ENCODE data around the gene CTSH. TPM values are rescaled to one million over a fixed set of nuclear protein-coding genes. Genes with fewer than 3 reads are reported as not detected.

The CTSH gene
- total and polyA plus RNA-seq, 2 of the 13 experiments (the other 11 are each of a cell fraction or from before 2014, with no cell fraction given): 265 to 653 TPM

- Histone ChIP-seq H3K27me3 (ENCODE audit: control insufficient read depth in 1 of 2, insufficient read depth in 2 of 2, low read length in 2 of 2) (no peaks in the 10 kb centered on the region; a peak in 2 of 5 replicates), H2AFZ (ENCODE audit: low read length) (no peak overlapping the region), H3K4me2 (ENCODE audit: low read depth, low read length) (peak overlapping the region; percentile 96), H3K4me3 (replicated peaks in 1 of 3; ENCODE audit: insufficient read depth in 1 of 3, low read depth in 2 of 3, low read length in 3 of 3) (no peak overlapping the region), H3K4me1 (ENCODE audit: insufficient read depth, low read length) (peaks cover 40% of the 10 kb centered on the region), H4K20me1 (ENCODE audit: insufficient read depth, low read length) (no peaks in the 10 kb centered on the region), H3K9me3 (ENCODE audit: low read length) (no peaks in the 10 kb centered on the region), H3K27ac (ENCODE audit: extremely low read length, insufficient read depth, low read length) (peak overlapping the region; percentile 33), H3K36me3 (replicated peaks in 1 of 2; ENCODE audit: control insufficient read depth in 1 of 2, insufficient read depth in 2 of 2, low read length in 2 of 2) (peaks cover 0 to 7% of the 10 kb centered on the region in 2 experiments; a peak in 1 of 5 replicates), H3K9ac (ENCODE audit: insufficient read depth, low read depth, low read length) (0 out of 2 replicates have a peak overlapping the region, but pooled peaks have one; percentile 87), H3K79me2 (ENCODE audit: insufficient read depth, low read length) (peaks cover 27% of the 10 kb centered on the region)
- no peak for ATAC-seq
- intact Hi-C loops (cut with micrococcal nuclease; ENCODE audit: unreplicated experiment): loop anchor here (10.0 kb wide), 1 partner anchor 52 kb away; no protein-coding TSS in a partner anchor
- BruUV-seq (replicated peaks): no TSS peak
- in situ Hi-C loops (cut with HindIII; ENCODE audit: extremely low pct_ligation_motif_present, low pct_unique_long_range_greater_than_20kb): no loop called here
- TF ChIP-seq STAT6 (CRISPR knock-in tag; IDR thresholded peaks at IDR 0.05; ENCODE audit: borderline replicate concordance) (no peak), NFIC (IDR thresholded peaks at IDR 0.05; ENCODE audit: low read length) (no peak), KLF13 (CRISPR knock-in tag; IDR thresholded peaks at IDR 0.05) (no peak), BRF2 (CRISPR knock-in tag; IDR thresholded peaks at IDR 0.05) (no peak)
- CTCF ChIA-PET (ENCODE audit: low intra/inter-chr PET ratio, low total read pairs): no interaction called here
- WGBS (ENCODE audit: low lambda C conversion rate): 95% methylated on average over 4 of the region's 4 CpGs
- DNase-seq (ENCODE audit: low spot score): no peak
- no peak for FAIRE-seq
- POLR2A ChIA-PET: interaction anchor here (0.8 to 2.6 kb wide), 3 partner anchors 18 to 51 kb away, joined by 3 to 20 read pairs (median 15); no protein-coding TSS in a partner anchor
These were observed 2.1 kb downstream of the CTSH start for GRCh38 chr15:78942741-78943140.
